ENCODE data around the gene SPECC1. TPM values are rescaled to one million over a fixed set of nuclear protein-coding genes. Genes with fewer than 3 reads are reported as not detected.

SPECC1 gene
- total and polyA plus RNA-seq, 2 of the 4 experiments (the other 2 are of a cell fraction), result 16.9 to 26.2 TPM

GRCh38 chr17:20010099-20010863, 1.1 kb downstream of the SPECC1 start:
- ChIA-PET CTCF (interaction anchor here (0.6 to 1.7 kb wide), 10 partner anchors 10 to 115 kb away, joined by 3 to 7 read pairs (median 3); no protein-coding TSS in a partner anchor), POLR2A (ENCODE audit: unreplicated experiment) (no interaction called here)
- H4K91ac ChIP-seq (ENCODE audit: insufficient read depth, low read depth, low read length), result no peak overlapping the region
- in situ Hi-C loops (cut with MboI; ENCODE audit: low sequenced_read_pairs) (no loop called here), intact Hi-C loops (cut with micrococcal nuclease) (loop anchor here (1.0 kb wide), 1 partner anchor 106 kb away; no protein-coding TSS in a partner anchor), dilution Hi-C loops (cut with HindIII; ENCODE audit: low sequenced_read_pairs, unreplicated experiment) (no loop called here)
- H3K9ac ChIP-seq (ENCODE audit: low read depth, low read length), result no peak overlapping the region
- no peaks in the 10 kb centered on the region for H3K79me1 ChIP-seq (ENCODE audit: low read depth in 1 of 2, low read length in 2 of 2)
- H2AK9ac ChIP-seq (replicated peaks; ENCODE audit: low read depth, low read length, poor library complexity), result no peak overlapping the region
- H3K27ac ChIP-seq (ENCODE audit: insufficient read depth, low read length), result no peak overlapping the region
- no peaks in the 10 kb centered on the region for H3K9me3 ChIP-seq (ENCODE audit: control insufficient read depth, insufficient read depth, low read length)
- BruUV-seq (replicated peaks), result no TSS peak
- H4K20me1 ChIP-seq (ENCODE audit: insufficient read depth, low read length), result no peaks in the 10 kb centered on the region
- WGBS, 2 experiments (ENCODE audit: extremely low coverage in 2 of 2, insufficient read length in 1 of 2), result no CpG with 5 or more reads among the region's 11 CpGs
- peaks cover 33% of the 10 kb centered on the region for H3K27me3 ChIP-seq (ENCODE audit: control insufficient read depth, insufficient read depth, low read length)
- H3K4ac ChIP-seq (ENCODE audit: low read depth, low read length), result no peak overlapping the region
- TF ChIP-seq MXI1 (IDR thresholded peaks at IDR 0.05; ENCODE audit: borderline replicate concordance, low read depth, low read length) (no peak), RFX5 (IDR thresholded peaks at IDR 0.05; ENCODE audit: low read depth, low read length) (no peak), FOS (IDR thresholded peaks at IDR 0.05; ENCODE audit: low read depth, low read length) (no peak), MAZ (IDR thresholded peaks at IDR 0.05; ENCODE audit: borderline replicate concordance, low read depth, low read length) (no peak), CTCF (conservative IDR thresholded peaks at IDR 0.05; ENCODE audit: low read depth, low read length) (peak; percentile 47), NFE2L2 (IDR thresholded peaks at IDR 0.05; ENCODE audit: low read depth, low read length) (no peak), ELK1 (IDR thresholded peaks at IDR 0.05; ENCODE audit: borderline replicate concordance, low read depth, low read length) (no peak), RAD21 (IDR thresholded peaks at IDR 0.05; ENCODE audit: low read length) (peak; percentile 27; the same call in 1 of the 2 replicates), CHD1 (IDR thresholded peaks at IDR 0.05; ENCODE audit: low read depth, low read length) (no peak), MAFK (IDR thresholded peaks at IDR 0.05; ENCODE audit: low read depth, low read length) (no peak), RCOR1 (IDR thresholded peaks at IDR 0.05; ENCODE audit: insufficient replicate concordance, low read length) (no peak), SMC3 (IDR thresholded peaks at IDR 0.05; ENCODE audit: low read depth, low read length) (peak; percentile 24; the same call in 1 of the 2 replicates), BHLHE40 (IDR thresholded peaks at IDR 0.05; ENCODE audit: low read depth, low read length) (no peak)
- TF ChIP-seq, protein P1, sequence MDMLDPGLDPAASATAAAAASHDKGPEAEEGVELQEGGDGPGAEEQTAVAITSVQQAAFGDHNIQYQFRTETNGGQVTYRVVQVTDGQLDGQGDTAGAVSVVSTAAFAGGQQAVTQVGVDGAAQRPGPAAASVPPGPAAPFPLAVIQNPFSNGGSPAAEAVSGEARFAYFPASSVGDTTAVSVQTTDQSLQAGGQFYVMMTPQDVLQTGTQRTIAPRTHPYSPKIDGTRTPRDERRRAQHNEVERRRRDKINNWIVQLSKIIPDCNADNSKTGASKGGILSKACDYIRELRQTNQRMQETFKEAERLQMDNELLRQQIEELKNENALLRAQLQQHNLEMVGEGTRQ (IDR thresholded peaks at IDR 0.05; ENCODE audit: low read depth, low read length), result no peak
- H3K4me1 ChIP-seq (ENCODE audit: control insufficient read depth, insufficient read depth, low read length), result no peaks in the 10 kb centered on the region
- H2BK5ac ChIP-seq (ENCODE audit: low read depth, low read length, poor library complexity, severe bottlenecking), result no peak overlapping the region
- no peak overlapping the region for H3K56ac ChIP-seq (ENCODE audit: extremely low read depth, insufficient read depth, low read length)
- no peak overlapping the region for H4K8ac ChIP-seq (ENCODE audit: low read depth in 2 of 2, low read length in 2 of 2)
- no peaks in the 10 kb centered on the region for H3K36me3 ChIP-seq (ENCODE audit: control insufficient read depth, insufficient read depth, low read length)
- peak overlapping the region; percentile 15 for H3K4me3 ChIP-seq (ENCODE audit: insufficient read depth, low read depth, low read length)
- H2BK20ac ChIP-seq (ENCODE audit: low read depth, low read length), result no peak overlapping the region
- no peak overlapping the region for H3K18ac ChIP-seq (ENCODE audit: low read depth, low read length)
- peak; percentile 55 for ATAC-seq (ENCODE audit: low read depth)
- peak overlapping the region; percentile 100 for H2AFZ ChIP-seq (replicated peaks; ENCODE audit: low read length, poor library complexity)
- H2BK15ac ChIP-seq (ENCODE audit: low read depth, low read length), result no peak overlapping the region
- no peak overlapping the region for H2BK120ac ChIP-seq (ENCODE audit: low read depth, low read length)
- H2AK5ac ChIP-seq (ENCODE audit: low read depth, low read length), result no peak overlapping the region
- H4K5ac ChIP-seq (ENCODE audit: low read depth, low read length), result no peak overlapping the region
- no peak overlapping the region for H3K23ac ChIP-seq (ENCODE audit: low read depth, low read length)
- H3K4me2 ChIP-seq (ENCODE audit: low read depth, low read length), result peak overlapping the region; percentile 48
- H3K9me1 ChIP-seq (ENCODE audit: insufficient read depth, low read length), result no peaks in the 10 kb centered on the region
- H3K14ac ChIP-seq (replicated peaks; ENCODE audit: low read depth, low read length), result no peak overlapping the region
- peak; percentile 61 for DNase-seq

Data from IMR-90 (cell line).